NCI-H1436 treated with DMSO at 0.1 percent for 48 hours (cell line): Measurements from ENCODE around the gene OTOF.
"Not testable (repeated sequence)": the region's sequence is repeated elsewhere in the genome, so short reads cannot be mapped to it uniquely, and the experiment has no call there.

Source experiments
- DNase-seq: peaks from one replicate; lab custom pipeline; 2025; lab: John Stamatoyannopoulos, UW

The OTOF gene

GRCh38 chr2:26480566-26481423 lies 2.9 kb upstream of the OTOF start:
- no peak for DNase-seq

- no peak for DNase-seq
Observed at GRCh38 chr2:26479789-26480565, 2.1 kb upstream of the OTOF start.

- DNase-seq, result no peak
Observed at GRCh38 chr2:26479131-26479788, 1.3 kb upstream of the OTOF start.

- DNase-seq, result no peak
Observed at GRCh38 chr2:26478366-26478765, 442 bp upstream of the OTOF start.

GRCh38 chr2:26477126-26477910 lies 606 bp downstream of the OTOF start:
- no peak for DNase-seq

GRCh38 chr2:26475832-26476501 lies 2.0 kb downstream of the OTOF start:
- DNase-seq, result no peak

GRCh38 chr2:26475037-26475436 lies 2.9 kb downstream of the OTOF start:
- no peak for DNase-seq

- no peak for DNase-seq
Observed at GRCh38 chr2:26474261-26474785, 3.6 kb downstream of the OTOF start.

- no peak for DNase-seq
Observed at GRCh38 chr2:26473796-26474195, 4.1 kb downstream of the OTOF start.

GRCh38 chr2:26472821-26473655 lies 4.9 kb downstream of the OTOF start:
- no peak for DNase-seq

- no peak for DNase-seq
Observed at GRCh38 chr2:26471766-26472706, 5.9 kb downstream of the OTOF start.

GRCh38 chr2:26471289-26471688 lies 6.6 kb downstream of the OTOF start:
- no peak for DNase-seq

GRCh38 chr2:26470601-26471260 lies 7.2 kb downstream of the OTOF start:
- DNase-seq, result no peak

GRCh38 chr2:26469955-26470354 lies 8.0 kb downstream of the OTOF start:
- no peak for DNase-seq

GRCh38 chr2:26469092-26469710 lies 8.7 kb downstream of the OTOF start:
- no peak for DNase-seq

- DNase-seq, result not testable (repeated sequence)
Observed at GRCh38 chr2:26468544-26468943, 9.4 kb downstream of the OTOF start.

- no peak for DNase-seq
Observed at GRCh38 chr2:26466662-26467310, 11.1 kb downstream of the OTOF start.
